ENCODE data around the gene MARCHF5.

Gene MARCHF5, protein sequence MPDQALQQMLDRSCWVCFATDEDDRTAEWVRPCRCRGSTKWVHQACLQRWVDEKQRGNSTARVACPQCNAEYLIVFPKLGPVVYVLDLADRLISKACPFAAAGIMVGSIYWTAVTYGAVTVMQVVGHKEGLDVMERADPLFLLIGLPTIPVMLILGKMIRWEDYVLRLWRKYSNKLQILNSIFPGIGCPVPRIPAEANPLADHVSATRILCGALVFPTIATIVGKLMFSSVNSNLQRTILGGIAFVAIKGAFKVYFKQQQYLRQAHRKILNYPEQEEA

DNA sequence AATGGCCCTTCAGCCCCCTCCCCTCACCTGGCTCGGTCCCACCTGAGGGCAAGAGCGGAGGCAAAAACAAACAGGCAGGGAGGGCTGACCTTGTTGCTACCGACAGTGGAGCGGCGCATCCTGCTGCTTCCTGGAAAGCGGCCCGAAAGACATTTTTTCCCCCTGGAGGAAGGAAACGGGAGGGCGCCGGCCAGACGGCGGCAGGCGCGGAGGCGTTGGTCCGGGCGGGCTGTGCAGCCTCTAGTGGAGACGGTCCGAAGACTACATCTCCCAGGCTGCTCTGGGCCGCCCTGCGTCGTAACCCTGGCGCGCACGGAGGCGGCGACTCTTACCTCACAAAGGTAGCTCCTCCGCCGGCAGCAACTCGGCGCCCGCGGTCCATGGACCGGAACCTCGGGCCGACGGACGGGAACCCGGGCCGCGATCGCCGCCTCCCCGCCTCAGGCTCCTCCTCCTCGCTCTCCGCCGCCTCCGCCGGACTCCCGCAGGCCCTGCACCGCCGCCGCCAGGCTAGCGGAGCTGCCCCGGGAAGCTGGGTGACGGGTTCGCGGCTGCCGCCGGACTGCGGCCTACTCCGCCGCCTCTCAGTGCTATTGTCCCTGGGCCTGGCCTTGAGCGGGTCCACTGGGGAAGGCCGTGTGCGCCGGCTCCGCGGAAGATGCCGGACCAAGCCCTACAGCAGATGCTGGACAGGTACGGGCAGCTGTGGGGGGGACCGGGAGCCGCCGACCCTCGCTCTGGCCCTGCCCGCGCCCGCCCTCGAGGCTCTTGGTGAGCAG lies at the start of gene MARCHF5, which contains the start of gene CPEB3:
MARCHF5 (plus strand) TSS at position 331 of the 779 bp plus-strand sequence; CDS start at position 659, 328 bp downstream.
CPEB3 (minus strand) TSS at position 242 of the 779 bp plus-strand sequence. CDS start 50,728 bp downstream, outside the sequence.
- TF ChIP-seq CTCF (IDR thresholded peaks at IDR 0.05): peak; percentile 35

DNA sequence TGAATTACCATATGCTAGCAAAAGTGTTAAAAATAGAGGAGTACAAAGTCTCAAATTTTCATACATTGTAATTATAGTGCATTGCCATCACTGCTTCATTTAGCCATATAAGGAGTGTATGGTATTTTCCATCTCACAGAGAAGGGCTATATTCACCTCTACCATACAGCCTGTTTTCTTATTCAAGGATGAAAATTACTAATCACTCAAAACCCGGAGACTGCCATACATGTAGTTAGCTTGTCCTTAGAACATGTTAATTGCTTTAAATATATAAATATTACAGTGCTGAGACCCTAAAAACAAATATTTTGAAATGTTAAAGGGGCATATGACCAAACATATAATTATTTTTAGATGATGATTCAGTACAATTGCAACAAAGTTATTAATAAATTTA lies 49.5 kb upstream of the MARCHF5 start:
- TF ChIP-seq CTCF (IDR thresholded peaks at IDR 0.05): no peak

- TF ChIP-seq CTCF (IDR thresholded peaks at IDR 0.05): no peak
Measured at GRCh38 chr10:92242380-92242779, 48.6 kb upstream of the MARCHF5 start.

DNA sequence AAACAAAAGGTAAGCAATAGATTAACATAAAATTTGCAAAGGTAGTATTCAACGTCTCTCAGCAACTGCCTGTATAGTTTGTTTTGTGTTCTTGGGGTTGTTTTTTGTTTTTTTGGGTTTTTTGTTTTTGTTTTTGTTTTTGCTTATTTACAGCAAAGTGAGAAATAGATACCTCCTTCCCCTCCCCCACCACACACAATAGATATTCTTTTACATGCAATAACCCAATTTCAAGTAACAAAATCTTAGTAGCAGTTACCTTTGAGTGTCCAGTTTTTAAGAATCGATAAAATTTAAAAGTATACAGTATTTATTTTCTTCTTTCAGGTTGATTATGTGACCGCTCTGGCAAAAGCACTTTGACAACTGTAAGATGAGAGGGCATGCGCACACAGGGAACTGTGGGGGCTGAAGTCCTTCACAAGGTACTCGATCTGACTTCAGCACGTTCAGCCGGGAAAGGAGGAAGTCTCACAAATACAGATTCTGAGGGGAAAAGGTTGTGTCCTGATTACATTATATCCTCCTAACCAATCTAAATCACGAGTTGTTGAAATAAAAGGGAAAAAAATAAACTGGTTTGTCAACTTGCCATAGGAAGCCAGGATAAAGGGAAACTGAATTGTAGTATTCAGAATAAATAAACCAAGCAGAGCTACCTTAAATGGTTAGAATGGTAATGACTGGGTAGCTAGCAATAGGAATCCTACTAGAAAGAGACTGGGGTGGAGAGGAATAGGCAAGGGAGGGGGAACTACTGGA lies 47.9 kb upstream of the MARCHF5 start:
- no peak for TF ChIP-seq CTCF (IDR thresholded peaks at IDR 0.05)

DNA sequence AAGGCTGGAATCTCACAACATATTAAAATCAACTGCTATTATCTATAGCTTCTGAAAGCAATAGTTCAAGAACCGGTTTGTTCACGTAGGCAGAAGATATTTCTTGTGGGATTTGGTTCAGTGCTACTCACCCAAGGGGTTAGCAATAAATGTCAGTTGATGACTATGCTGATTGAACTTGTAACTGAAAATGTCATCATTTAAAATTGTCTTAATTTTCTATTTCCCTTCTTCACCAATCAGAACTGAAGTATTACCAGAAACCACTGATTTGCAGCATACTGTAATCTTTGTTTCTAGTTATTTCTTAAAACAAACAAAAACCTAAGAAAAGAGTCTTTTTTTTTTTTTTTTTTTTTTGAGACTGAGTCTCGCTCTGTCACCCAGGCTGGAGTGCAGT lies 46.2 kb upstream of the MARCHF5 start:
- no peak for TF ChIP-seq CTCF (IDR thresholded peaks at IDR 0.05)

DNA sequence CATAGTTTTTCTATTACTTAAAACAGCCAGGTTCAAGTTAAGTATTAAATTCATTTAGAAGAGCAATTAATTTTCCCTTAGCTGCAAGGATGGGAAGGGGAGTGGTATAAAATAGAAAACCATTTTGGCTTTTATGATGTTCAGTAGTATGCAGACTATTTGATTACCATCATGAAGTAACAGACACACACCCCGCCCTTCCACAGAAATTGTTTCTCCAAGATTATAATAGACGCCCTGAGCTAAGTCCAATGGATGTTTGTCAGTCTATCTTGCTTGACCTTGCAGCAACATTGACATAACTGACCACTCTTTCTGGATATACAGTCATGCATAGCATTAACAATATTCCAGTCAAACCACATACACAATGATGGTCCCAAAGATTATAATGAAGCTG lies 42.4 kb upstream of the MARCHF5 start:
- TF ChIP-seq CTCF (IDR thresholded peaks at IDR 0.05): no peak

GRCh38 chr10:92263396-92263795 lies 27.6 kb upstream of the MARCHF5 start:
- TF ChIP-seq CTCF (IDR thresholded peaks at IDR 0.05): no peak

Measured in LNCAP (cell line).